HG02870 (cell line): ENCODE measurements around the gene PPIE.
A peak's percentile ranks its signal among the peaks of the same experiment; 100 is the strongest.
"Not testable (repeated sequence)": the region's sequence is repeated elsewhere in the genome, so short reads cannot be mapped to it uniquely, and the experiment has no call there.

ENCODE experiments used
- ATAC-seq: cut with Tn5 transposase; IDR thresholded peaks from one replicate; pipeline ENCODE4 v1.9.1; 2021; ENCODE audit warnings: mild to moderate bottlenecking, moderate library complexity; ENCODE audit not compliant: unreplicated experiment

The PPIE gene

GRCh38 chr1:39776886-39777285 lies 38.2 kb downstream of the PPIE start:
- ATAC-seq, result no peak

GRCh38 chr1:39777306-39777705 lies 38.6 kb downstream of the PPIE start:
- no peak for ATAC-seq

DNA sequence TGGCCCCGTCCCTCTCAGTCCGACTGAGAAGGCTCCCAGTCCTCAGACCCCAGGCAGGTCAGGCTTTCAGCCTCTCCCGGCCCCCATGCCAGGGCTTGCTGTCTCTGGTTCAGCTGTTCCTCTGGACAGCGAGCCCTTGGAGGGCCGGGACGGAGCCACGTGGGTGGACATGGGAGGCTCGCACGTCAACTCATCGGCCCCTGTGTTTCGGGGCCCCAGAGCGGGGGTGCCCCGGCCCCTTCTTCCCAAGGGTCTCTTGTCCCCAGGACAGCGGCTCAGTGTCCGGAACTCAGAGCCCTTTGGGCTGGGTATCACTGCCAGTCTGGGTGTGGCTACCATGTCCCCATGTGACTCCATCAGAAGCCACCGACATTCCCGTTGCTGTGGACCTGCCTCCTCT lies 39.2 kb downstream of the PPIE start:
- ATAC-seq, result not testable (repeated sequence)

GRCh38 chr1:39778463-39779099 lies 39.9 kb downstream of the PPIE start:
- not testable (repeated sequence) for ATAC-seq

- no peak for ATAC-seq
These were observed 40.5 kb downstream of the PPIE start for GRCh38 chr1:39779137-39779536.

DNA sequence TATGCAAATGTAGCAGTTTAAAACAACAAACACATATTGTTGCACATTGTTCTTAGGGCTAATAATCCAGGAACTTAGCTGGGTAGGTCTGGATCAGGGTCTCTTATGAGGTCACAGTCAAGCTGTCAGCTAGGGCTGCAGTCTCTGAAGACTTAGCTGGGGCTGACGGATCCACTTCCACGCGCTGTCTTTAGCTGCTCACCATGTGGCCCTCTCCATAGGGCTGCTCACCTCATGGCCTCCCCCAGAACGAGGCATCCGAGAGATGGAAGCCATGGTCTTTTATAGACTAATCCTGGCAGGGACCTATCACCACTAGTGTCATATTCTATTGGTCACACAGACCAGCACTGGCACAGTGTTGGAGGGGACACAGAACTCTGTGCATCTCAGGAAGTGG lies 41.1 kb downstream of the PPIE start:
- no peak for ATAC-seq

GRCh38 chr1:39781349-39781715 lies 42.6 kb downstream of the PPIE start:
- ATAC-seq, result no peak

- ATAC-seq, result no peak
These were observed 43.4 kb downstream of the PPIE start for GRCh38 chr1:39782103-39782502.

- ATAC-seq, result not testable (repeated sequence)
These were observed 44.0 kb downstream of the PPIE start for GRCh38 chr1:39782685-39783084.

GRCh38 chr1:39786303-39787107 lies 47.8 kb downstream of the PPIE start:
- not testable (repeated sequence) for ATAC-seq

DNA sequence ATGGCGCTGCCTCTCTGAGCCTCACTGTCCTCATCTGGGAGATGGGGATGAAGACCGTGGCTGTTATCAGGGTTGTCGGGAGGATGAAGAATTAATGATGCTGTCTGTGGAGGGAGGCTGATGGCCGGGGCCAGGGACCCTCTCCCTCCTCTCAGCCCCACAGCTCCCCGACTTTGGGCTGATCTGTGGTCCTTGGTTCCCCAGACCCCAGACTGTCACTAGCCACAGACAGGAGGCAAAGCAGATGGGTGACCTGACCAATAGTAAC lies 48.4 kb downstream of the PPIE start:
- ATAC-seq, result not testable (repeated sequence)

- no peak for ATAC-seq
These were observed 48.8 kb downstream of the PPIE start for GRCh38 chr1:39787468-39787867.

GRCh38 chr1:39787964-39788363 lies 49.3 kb downstream of the PPIE start:
- not testable (repeated sequence) for ATAC-seq

DNA sequence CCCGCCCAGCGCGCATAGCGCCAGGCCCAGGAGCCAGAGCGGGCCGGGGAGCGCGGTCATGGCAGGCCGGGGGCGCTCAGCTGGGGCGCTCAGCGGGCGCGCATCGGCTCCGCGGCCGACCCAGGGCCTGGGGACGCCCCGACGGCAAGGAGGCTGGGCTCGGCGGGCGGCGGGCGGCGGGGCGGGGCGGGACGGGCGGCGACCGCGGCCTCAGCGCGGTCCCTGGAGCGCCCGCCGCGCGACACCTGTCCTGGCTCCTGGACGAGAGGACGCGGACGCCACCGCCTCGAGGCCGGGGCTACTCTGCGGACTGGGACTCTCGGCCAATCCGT lies 49.7 kb downstream of the PPIE start:
- peak; percentile 12 for ATAC-seq

- peak; percentile 42 for ATAC-seq
These were observed 50.3 kb downstream of the PPIE start, which contains the start of gene BMP8B for GRCh38 chr1:39788758-39789570. Gene BMP8B, minus strand, starts transcription at chr1:39788865. Its CDS starts 380 bp downstream, at chr1:39788485.

- no peak for ATAC-seq
These were observed 51.0 kb downstream of the PPIE start for GRCh38 chr1:39789571-39790110.

- no peak for ATAC-seq
These were observed 53.2 kb downstream of the PPIE start for GRCh38 chr1:39791838-39792237.

DNA sequence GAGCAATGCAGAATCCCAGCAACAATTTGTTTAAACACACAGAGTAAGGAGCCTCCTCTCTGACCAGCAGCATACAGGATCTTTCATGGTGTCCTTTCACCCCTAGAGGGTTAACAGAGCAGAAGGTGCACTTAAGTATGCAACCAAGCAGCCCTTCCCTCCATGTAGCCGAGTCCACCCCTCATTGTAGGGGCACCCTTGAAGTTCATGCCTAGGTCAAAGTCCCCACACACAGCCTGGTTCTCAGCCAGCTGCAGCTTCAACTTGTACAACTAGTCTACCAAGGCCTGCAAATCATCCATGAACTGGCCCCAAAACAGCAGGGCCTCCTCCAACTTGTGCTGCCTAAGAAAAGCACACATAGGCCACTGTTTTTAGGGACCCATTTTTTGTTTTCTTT lies 57.0 kb downstream of the PPIE start:
- ATAC-seq, result no peak

- peak; percentile 93 for ATAC-seq
These were observed 60.4 kb downstream of the PPIE start for GRCh38 chr1:39798859-39799769.

- ATAC-seq, result peak; percentile 37
These were observed 61.2 kb downstream of the PPIE start for GRCh38 chr1:39799770-39800470.
